HEK293T (cell line): ENCODE results near the gene PGAP1.

ENCODE experiments used
- ELF4 ChIP-seq: fragments of 450-650 bp; IDR thresholded peaks from 2 replicates; pipeline ENCODE4 v1.6.1; 2017; ENCODE audit warnings: antibody characterized with exemption
- FOXK2 ChIP-seq: fragments of 450-650 bp; IDR thresholded peaks from 2 replicates; pipeline ENCODE4 v1.6.1; 2016; ENCODE audit warnings: mild to moderate bottlenecking
- FOXM1 ChIP-seq: fragments of 450-650 bp; IDR thresholded peaks from 2 replicates; pipeline ENCODE4 v1.6.1; 2017; ENCODE audit warnings: mild to moderate bottlenecking, borderline replicate concordance
- NFRKB ChIP-seq: fragments of 450-650 bp; IDR thresholded peaks from 2 replicates; pipeline ENCODE4 v1.6.1; 2016; ENCODE audit warnings: mild to moderate bottlenecking, moderate library complexity
- SUZ12 ChIP-seq: fragments of 450-650 bp; IDR thresholded peaks from 2 replicates; pipeline ENCODE4 v1.6.1; 2016; ENCODE audit warnings: mild to moderate bottlenecking

DNA sequence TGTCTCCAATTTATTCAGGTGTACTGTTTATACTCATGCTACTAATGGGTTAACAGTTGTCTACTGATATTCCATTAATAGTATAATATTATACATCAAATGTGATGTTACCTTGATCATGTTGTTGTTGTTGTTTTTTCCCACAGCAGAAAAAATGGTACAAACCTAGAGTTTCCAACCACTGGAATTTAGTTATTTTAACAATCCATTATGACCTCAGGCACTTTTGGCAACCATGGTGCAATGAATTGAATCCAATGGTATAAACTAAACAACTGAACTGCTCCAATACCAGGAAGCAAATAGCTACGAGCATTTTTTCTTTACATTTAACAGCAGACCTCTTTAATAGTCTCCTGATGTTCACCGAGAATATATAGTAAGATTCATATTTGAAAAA lies 86.3 kb downstream of the PGAP1 start:
- no peak for TF ChIP-seq NFRKB
- TF ChIP-seq SUZ12: no peak
- TF ChIP-seq FOXM1: no peak
- no peak for TF ChIP-seq FOXK2
- TF ChIP-seq ELF4: no peak
